ENCODE data around the gene SEC24C. TPM values are rescaled to one million over a fixed set of nuclear protein-coding genes. Genes with fewer than 3 reads are reported as not detected.

SEC24C gene
- total and polyA plus RNA-seq, 2 of the 4 experiments (the other 2 are of a cell fraction), result 74.2 to 88.9 TPM

DNA sequence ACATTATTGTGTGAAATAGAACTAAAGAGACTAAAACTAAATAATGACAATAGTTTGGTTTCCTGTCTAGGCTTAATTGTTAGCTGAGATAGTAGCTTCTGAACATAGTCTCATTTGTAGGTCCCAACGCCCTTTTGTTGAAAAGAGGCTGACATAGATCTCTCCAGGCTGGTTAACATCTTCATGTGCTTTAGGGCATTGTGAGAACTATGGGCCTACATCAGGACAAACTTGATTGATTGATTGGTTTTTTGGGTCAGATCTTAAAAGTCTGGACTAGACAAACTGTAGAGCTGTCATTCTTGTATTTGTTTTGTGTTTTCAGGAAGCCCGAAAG, 38.5 kb downstream of the SEC24C start:
- ATAC-seq (ENCODE audit: low read depth), result no peak

More for the DNA sequence above, 38.5 kb downstream of the SEC24C start:
- Histone ChIP-seq H3K27ac (ENCODE audit: insufficient read depth, low read length) (no peak overlapping the region), H2BK5ac (ENCODE audit: low read depth, low read length, poor library complexity, severe bottlenecking) (no peak overlapping the region), H2BK120ac (ENCODE audit: low read depth, low read length) (no peak overlapping the region), H3K14ac (replicated peaks; ENCODE audit: low read depth, low read length) (no peak overlapping the region), H2AK9ac (replicated peaks; ENCODE audit: low read depth, low read length, poor library complexity) (no peak overlapping the region), H3K9me1 (ENCODE audit: insufficient read depth, low read length) (peaks cover 7% of the 10 kb centered on the region; the same call in 1 of the 2 replicates), H3K4ac (ENCODE audit: low read depth, low read length) (no peak overlapping the region), H4K5ac (ENCODE audit: low read depth, low read length) (no peak overlapping the region; the same call in 1 of the 2 replicates), H4K91ac (ENCODE audit: insufficient read depth, low read depth, low read length) (no peak overlapping the region), H2AFZ (replicated peaks; ENCODE audit: low read length, poor library complexity) (no peak overlapping the region), H3K9me3 (ENCODE audit: control insufficient read depth, insufficient read depth, low read length) (no peaks in the 10 kb centered on the region), H3K23ac (ENCODE audit: low read depth, low read length) (peak overlapping the region; percentile 85; the same call in 1 of the 2 replicates), H3K27me3 (ENCODE audit: control insufficient read depth, insufficient read depth, low read length) (no peaks in the 10 kb centered on the region), H4K8ac (ENCODE audit: low read depth in 2 of 2, low read length in 2 of 2) (peak overlapping the region in 1 of 2 experiments; percentile 84; a peak in 2 of 4 replicates), H2AK5ac (ENCODE audit: low read depth, low read length) (no peak overlapping the region), H3K18ac (ENCODE audit: low read depth, low read length) (no peak overlapping the region), H3K4me2 (ENCODE audit: low read depth, low read length) (peak overlapping the region; percentile 97), H3K56ac (ENCODE audit: extremely low read depth, insufficient read depth, low read length) (no peak overlapping the region), H3K79me1 (ENCODE audit: low read depth in 1 of 2, low read length in 2 of 2) (peaks cover 18 to 59% of the 10 kb centered on the region in 2 experiments), H3K4me3 (ENCODE audit: insufficient read depth, low read depth, low read length) (peak overlapping the region; percentile 92), H2BK20ac (ENCODE audit: low read depth, low read length) (no peak overlapping the region), H3K9ac (ENCODE audit: low read depth, low read length) (peak overlapping the region; percentile 91; the same call in 1 of the 2 replicates), H3K4me1 (ENCODE audit: control insufficient read depth, insufficient read depth, low read length) (peaks cover 5% of the 10 kb centered on the region; the same call in 1 of the 2 replicates), H3K36me3 (ENCODE audit: control insufficient read depth, insufficient read depth, low read length) (peaks cover 7% of the 10 kb centered on the region), H4K20me1 (ENCODE audit: insufficient read depth, low read length) (peaks cover 19% of the 10 kb centered on the region), H2BK15ac (ENCODE audit: low read depth, low read length) (no peak overlapping the region)
- TF ChIP-seq CHD1 (IDR thresholded peaks at IDR 0.05; ENCODE audit: low read depth, low read length), result no peak
- TF ChIP-seq SMC3 (IDR thresholded peaks at IDR 0.05; ENCODE audit: low read depth, low read length), result no peak
- no peak for TF ChIP-seq MAFK (IDR thresholded peaks at IDR 0.05; ENCODE audit: low read depth, low read length)
- TF ChIP-seq USF2 (IDR thresholded peaks at IDR 0.05; ENCODE audit: low read depth, low read length), result no peak
- no peak for TF ChIP-seq CTCF (conservative IDR thresholded peaks at IDR 0.05; ENCODE audit: low read depth, low read length)
- no peak for TF ChIP-seq CEBPB (IDR thresholded peaks at IDR 0.05; ENCODE audit: low read depth, low read length)
- ChIA-PET POLR2A (ENCODE audit: unreplicated experiment) (no interaction called here), CTCF (no interaction called here)
- WGBS, 2 experiments (ENCODE audit: extremely low coverage in 2 of 2, insufficient read length in 1 of 2), result no CpG with 5 or more reads among the region's 2 CpGs
- dilution Hi-C loops (cut with HindIII; ENCODE audit: low sequenced_read_pairs, unreplicated experiment) (no loop called here), intact Hi-C loops (cut with micrococcal nuclease) (no loop called here), in situ Hi-C loops (cut with MboI; ENCODE audit: low sequenced_read_pairs) (no loop called here)
- BruUV-seq (replicated peaks), result no TSS peak
- no peak for DNase-seq

All from IMR-90 (cell line).